Stomach smooth muscle (tissue), 2 donors: ENCODE measurements around the gene HMMR.
"Not testable (repeated sequence)": the region's sequence is repeated elsewhere in the genome, so short reads cannot be mapped to it uniquely, and the experiment has no call there.

Experiments used
- H3K27ac ChIP-seq: one replicate; pipeline ENCODE4 v1.7.0; 2013; ENCODE audit warnings: mild to moderate bottlenecking, low read length, inconsistent platforms
- H3K27me3 ChIP-seq, 2 donors: one replicate each; pipeline ENCODE4 v1.7.0; 2013; ENCODE audit warnings: low read length in 2 of 2; ENCODE audit not compliant: insufficient read depth in 2 of 2, control insufficient read depth in 1 of 2
- H3K36me3 ChIP-seq, 2 donors: one replicate each; pipeline ENCODE4 v1.7.0; 2013; ENCODE audit warnings: low read length in 2 of 2; ENCODE audit not compliant: control insufficient read depth in 2 of 2, insufficient read depth in 2 of 2
- H3K4me1 ChIP-seq: one replicate; pipeline ENCODE4 v1.7.0; 2013; ENCODE audit warnings: low read length; ENCODE audit not compliant: control insufficient read depth, insufficient read depth
- H3K4me3 ChIP-seq, 2 donors: one replicate each; pipeline ENCODE4 v1.7.0; 2013; ENCODE audit warnings: low read length in 2 of 2
- H3K9ac ChIP-seq, 2 donors: one replicate each; pipeline ENCODE4 v1.7.0; 2013; ENCODE audit warnings: low read length in 2 of 2, mild to moderate bottlenecking in 1 of 2
- H3K9me3 ChIP-seq, 2 donors: one replicate each; pipeline ENCODE4 v1.7.0; 2013; ENCODE audit warnings: low read length in 2 of 2; ENCODE audit not compliant: control insufficient read depth in 2 of 2
- donor health status: healthy.
- donor health status: Pancreatic carcinoma.

HMMR gene

GRCh38 chr5:163534492-163535094 lies 74.2 kb downstream of the HMMR start:
- no peaks in the 10 kb centered on the region for H3K27me3 ChIP-seq
- no peak overlapping the region for H3K27ac ChIP-seq
- H3K36me3 ChIP-seq: no peaks in the 10 kb centered on the region

GRCh38 chr5:163535290-163535689 lies 74.9 kb downstream of the HMMR start:
- Histone ChIP-seq H3K4me3 (no peak overlapping the region), H3K36me3 (no peaks in the 10 kb centered on the region), H3K4me1 (no peaks in the 10 kb centered on the region), H3K9ac (no peak overlapping the region), H3K27ac (no peak overlapping the region), H3K9me3 (no peaks in the 10 kb centered on the region), H3K27me3 (peaks cover 0 to under 1% of the 10 kb centered on the region in 2 donors)

More at GRCh38 chr5:163534492-163535094, 74.2 kb downstream of the HMMR start:
- H3K4me3 ChIP-seq: no peak overlapping the region
- no peaks in the 10 kb centered on the region for H3K9me3 ChIP-seq
- no peaks in the 10 kb centered on the region for H3K4me1 ChIP-seq
- no peak overlapping the region for H3K9ac ChIP-seq

GRCh38 chr5:163536442-163536841 lies 76.0 kb downstream of the HMMR start:
- not testable (repeated sequence) for H3K27ac ChIP-seq

GRCh38 chr5:163540696-163541095 lies 80.3 kb downstream of the HMMR start:
- H3K9ac ChIP-seq: no peak overlapping the region
- H3K27ac ChIP-seq: no peak overlapping the region
- peaks cover 0 to 3% of the 10 kb centered on the region in 2 donors for H3K27me3 ChIP-seq
- H3K9me3 ChIP-seq: no peaks in the 10 kb centered on the region
- H3K4me3 ChIP-seq: no peak overlapping the region
- H3K36me3 ChIP-seq: no peaks in the 10 kb centered on the region
- no peaks in the 10 kb centered on the region for H3K4me1 ChIP-seq

More at GRCh38 chr5:163536442-163536841, 76.0 kb downstream of the HMMR start:
- H3K36me3 ChIP-seq, H3K9ac ChIP-seq, H3K9me3 ChIP-seq, H3K4me1 ChIP-seq, H3K4me3 ChIP-seq, H3K27me3 ChIP-seq: not testable (repeated sequence)
